CD4-positive, alpha-beta memory T cell (primary cell): ENCODE measurements around the gene ZNF646. TPM values are rescaled to one million over a fixed set of nuclear protein-coding genes. Genes with fewer than 3 reads are reported as not detected.

ENCODE experiments used
- CTCF ChIA-PET: fragments of 350-600 bp; sonication (Branson Sonifier 250); formaldehyde crosslinking; loops from one replicate; lab custom pipeline; 2021; ENCODE audit warnings: inconsistent platforms; ENCODE audit not compliant: partially characterized antibody; lab: Charles Lee
- POLR2A ChIA-PET: fragments of 350-600 bp; sonication (Branson Sonifier 250); formaldehyde crosslinking; loops from one replicate; lab custom pipeline; 2021; ENCODE audit not compliant: partially characterized antibody; lab: Charles Lee
- DNase-seq, 5 donors: peaks; one replicate each; pipeline versions ENCODE4 v3.0.0 to v3.0.0-alpha.2; 2020 to 2022; ENCODE audit warnings: mixed read lengths in 1 of 5
- H3K27ac ChIP-seq: one replicate; pipeline ENCODE4 v1.7.0; 2013; ENCODE audit warnings: low read depth, low read length
- H3K27me3 ChIP-seq: 2 replicates; pipeline ENCODE4 v1.7.0; 2013; ENCODE audit warnings: mild to moderate bottlenecking, low read length, moderate library complexity; ENCODE audit not compliant: insufficient read depth
- H3K36me3 ChIP-seq: 2 replicates; pipeline ENCODE4 v1.7.0; 2013; ENCODE audit warnings: mild to moderate bottlenecking, low read length, moderate library complexity; ENCODE audit not compliant: insufficient read depth
- H3K4me1 ChIP-seq: 2 replicates; pipeline ENCODE4 v1.7.0; 2013; ENCODE audit warnings: mild to moderate bottlenecking, low read length, moderate library complexity; ENCODE audit not compliant: insufficient read depth
- H3K4me3 ChIP-seq, 2 donors: one replicate each; pipeline ENCODE4 v1.7.0; 2013; ENCODE audit warnings: low read length in 2 of 2, mild to moderate bottlenecking in 1 of 2
- H3K9me3 ChIP-seq, 2 donors: one replicate each; pipeline ENCODE4 v1.7.0; 2013; ENCODE audit warnings: low read length in 2 of 2, control low read depth in 1 of 2; ENCODE audit not compliant: control insufficient read depth in 1 of 2
- H3K27ac Mint-ChIP-seq, 7 donors: one replicate each; pipeline ENCODE4 v1.8.0; 2020 to 2021; ENCODE audit warnings: mixed read lengths in 7 of 7, mild to moderate bottlenecking in 6 of 7, inconsistent platforms in 3 of 7, moderate library complexity in 3 of 7
- H3K27me3 Mint-ChIP-seq, 2 donors: one replicate each; pipeline ENCODE4 v1.8.0; 2020 to 2021; ENCODE audit warnings: mixed read lengths in 2 of 2
- H3K36me3 Mint-ChIP-seq, 2 donors: one replicate each; pipeline ENCODE4 v1.8.0; 2020 to 2021; ENCODE audit warnings: mixed read lengths in 2 of 2, inconsistent platforms in 1 of 2, mild to moderate bottlenecking in 1 of 2
- H3K4me1 Mint-ChIP-seq, 4 donors: one replicate each; pipeline ENCODE4 v1.8.0; 2020 to 2021; ENCODE audit warnings: mixed read lengths in 4 of 4, mild to moderate bottlenecking in 1 of 4
- H3K4me3 Mint-ChIP-seq, 8 donors: one replicate each; pipeline ENCODE4 v1.8.0; 2020 to 2021; ENCODE audit warnings: mixed read lengths in 8 of 8, mild to moderate bottlenecking in 7 of 8, moderate library complexity in 6 of 8, inconsistent platforms in 3 of 8
- H3K9me3 Mint-ChIP-seq, 8 donors: one replicate each; pipeline ENCODE4 v1.8.0; 2020 to 2021; ENCODE audit warnings: mixed read lengths in 8 of 8, mild to moderate bottlenecking in 5 of 8, inconsistent platforms in 3 of 8, moderate library complexity in 1 of 8
- intact Hi-C: fragments of 100-400 bp; cut with micrococcal nuclease; formaldehyde crosslinking; loops from one replicate; pipeline ENCODE4 v1.15.1; 2023
- polyA plus RNA-seq, 2 donors: library from polyadenylated mRNA; unstranded; fragments of 300-500 nt; fragmentation: Illumina TruSeq; gene quantifications; one replicate each; pipeline ENCODE4 v1.2.3, GENCODE V29; 2021
- total RNA-seq, 2 experiments: library from RNA; stranded (reverse); gene quantifications; one replicate each; pipeline ENCODE4 v1.2.3, GENCODE V29; 2021

ZNF646 gene
- total and polyA plus RNA-seq, 4 experiments from 2014 or later = 0.77 to 47.0 (median 27.9) TPM

- no peaks in the 10 kb centered on the region for H3K9me3 ChIP-seq
- H3K27ac Mint-ChIP-seq = peak overlapping the region in 3 of 7 donors; percentile 17 to 57 (median 46)
- no peaks in the 10 kb centered on the region for H3K27me3 Mint-ChIP-seq
- POLR2A ChIA-PET = interaction anchor here (1.1 to 1.8 kb wide), 4 partner anchors 10 to 14 kb away, joined by 3 to 8 read pairs (median 3); partner anchors contain the start of gene KAT8
- no peaks in the 10 kb centered on the region for H3K9me3 Mint-ChIP-seq
- CTCF ChIA-PET = interaction anchor here (0.5 to 1.5 kb wide), 3 partner anchors 14 to 100 kb away, joined by 3 to 5 read pairs (median 4); partner anchors contain the start of gene BCKDK
- no peaks in the 10 kb centered on the region for H3K4me1 ChIP-seq
- H3K36me3 Mint-ChIP-seq = peaks cover 25 to 50% of the 10 kb centered on the region in 2 donors
- H3K36me3 ChIP-seq = peaks cover 31% of the 10 kb centered on the region
- H3K4me3 ChIP-seq = no peak overlapping the region
- H3K27me3 ChIP-seq = no peaks in the 10 kb centered on the region
- H3K4me1 Mint-ChIP-seq = peaks cover 0 to 5% (median 0%) of the 10 kb centered on the region in 4 donors
- intact Hi-C loops = no loop called here
- no peak for DNase-seq
- no peak overlapping the region for H3K4me3 Mint-ChIP-seq
- no peak overlapping the region for H3K27ac ChIP-seq
Observed at GRCh38 chr16:31128711-31129567, 54.7 kb downstream of the ZNF646 start.

DNA sequence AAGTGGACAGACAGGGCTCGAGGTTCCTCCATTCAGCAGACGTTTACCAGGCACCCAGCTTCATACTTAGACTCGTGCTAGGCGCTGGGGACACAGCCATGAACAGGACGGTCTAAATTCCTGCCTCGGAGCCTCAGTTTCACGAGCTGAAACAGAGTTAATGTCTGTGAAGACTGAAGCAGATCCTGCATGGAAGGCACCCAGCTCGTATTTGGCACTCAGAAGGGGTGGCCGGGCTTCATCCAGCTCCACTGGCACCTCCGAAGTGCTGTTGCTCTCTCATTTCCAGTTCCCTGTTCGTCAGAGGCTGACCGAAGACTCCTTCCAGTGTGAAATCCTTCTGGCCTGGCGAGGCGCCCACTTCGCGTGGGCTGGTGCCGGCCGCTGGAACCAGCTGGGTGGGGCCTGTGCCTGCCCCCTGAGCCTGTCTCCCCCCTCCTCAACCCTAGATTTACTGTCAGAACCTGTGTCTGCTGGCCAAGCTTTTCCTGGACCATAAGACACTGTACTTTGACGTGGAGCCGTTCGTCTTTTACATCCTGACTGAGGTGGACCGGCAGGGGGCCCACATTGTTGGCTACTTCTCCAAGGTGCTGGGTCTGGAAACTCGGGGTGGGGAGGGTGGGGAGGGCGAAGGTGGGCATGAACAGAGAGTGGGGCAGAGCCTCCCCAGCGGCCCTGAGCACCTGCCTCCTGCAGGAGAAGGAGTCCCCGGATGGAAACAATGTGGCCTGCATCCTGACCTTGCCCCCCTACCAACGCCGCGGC lies 55.5 kb downstream of the ZNF646 start:
- H3K27ac Mint-ChIP-seq = no peak overlapping the region
- DNase-seq = no peak
- H3K4me1 Mint-ChIP-seq = peaks cover 0 to 5% (median 0%) of the 10 kb centered on the region in 4 donors
- H3K27ac ChIP-seq = no peak overlapping the region
- no peaks in the 10 kb centered on the region for H3K27me3 Mint-ChIP-seq
- ChIA-PET CTCF (interaction anchor here (0.9 to 1.5 kb wide), 2 partner anchors 13 to 22 kb away, joined by 3 to 4 read pairs; partner anchors contain the start of gene BCKDK), POLR2A (interaction anchor here (0.6 to 1.8 kb wide), 4 partner anchors 11 to 202 kb away, joined by 3 to 8 read pairs (median 3); partner anchors contain the start of gene KAT8)
- peaks cover 25 to 49% of the 10 kb centered on the region in 2 donors for H3K36me3 Mint-ChIP-seq
- no peaks in the 10 kb centered on the region for H3K9me3 Mint-ChIP-seq
- no peaks in the 10 kb centered on the region for H3K27me3 ChIP-seq
- intact Hi-C loops = no loop called here
- no peaks in the 10 kb centered on the region for H3K9me3 ChIP-seq
- peaks cover 31% of the 10 kb centered on the region for H3K36me3 ChIP-seq
- no peak overlapping the region for H3K4me3 Mint-ChIP-seq
- no peak overlapping the region for H3K4me3 ChIP-seq
- H3K4me1 ChIP-seq = no peaks in the 10 kb centered on the region

GRCh38 chr16:31130336-31130891 lies 56.2 kb downstream of the ZNF646 start:
- Mint-ChIP-seq H3K36me3 (peaks cover 25 to 49% of the 10 kb centered on the region in 2 donors), H3K4me3 (no peak overlapping the region), H3K27me3 (no peaks in the 10 kb centered on the region), H3K9me3 (no peaks in the 10 kb centered on the region), H3K4me1 (peaks cover 0 to 5% (median 0%) of the 10 kb centered on the region in 4 donors), H3K27ac (no peak overlapping the region)
- no peak overlapping the region for H3K27ac ChIP-seq
- CTCF ChIA-PET = interaction anchor here (0.9 to 1.5 kb wide), 2 partner anchors 12 to 22 kb away, joined by 3 read pairs; partner anchors contain the start of gene BCKDK
- H3K36me3 ChIP-seq = peaks cover 31% of the 10 kb centered on the region
- H3K4me3 ChIP-seq = no peak overlapping the region
- POLR2A ChIA-PET = interaction anchor here (0.6 to 1.8 kb wide), 3 partner anchors 9 to 13 kb away, joined by 3 to 8 read pairs (median 3); partner anchors contain the start of gene KAT8
- intact Hi-C loops = no loop called here
- H3K27me3 ChIP-seq = no peaks in the 10 kb centered on the region
- DNase-seq = no peak
- H3K9me3 ChIP-seq = no peaks in the 10 kb centered on the region
- no peaks in the 10 kb centered on the region for H3K4me1 ChIP-seq

DNA sequence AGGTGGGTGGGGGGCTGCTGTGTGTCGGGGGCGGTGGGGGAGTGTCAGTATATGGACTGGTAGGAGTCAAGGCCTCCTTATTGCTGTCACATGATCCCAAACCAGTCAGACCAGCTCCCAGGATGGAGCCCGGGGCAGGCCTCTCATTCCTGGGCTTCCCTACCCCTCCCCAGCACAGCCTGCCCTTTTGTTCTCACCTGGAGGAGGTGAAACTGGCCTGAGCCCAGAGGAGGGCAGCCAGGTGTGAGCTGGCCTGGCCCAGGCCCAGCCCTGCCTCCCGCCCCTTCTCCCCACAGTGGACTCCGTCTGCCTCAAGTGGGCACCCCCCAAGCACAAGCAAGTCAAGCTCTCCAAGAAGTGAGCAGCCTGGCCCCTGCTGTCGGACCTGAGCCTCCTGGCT lies 56.7 kb downstream of the ZNF646 start:
- Histone ChIP-seq H3K27ac (no peak overlapping the region), H3K36me3 (peaks cover 31% of the 10 kb centered on the region), H3K9me3 (no peaks in the 10 kb centered on the region), H3K4me3 (no peak overlapping the region), H3K4me1 (no peaks in the 10 kb centered on the region), H3K27me3 (no peaks in the 10 kb centered on the region)
- Mint-ChIP-seq H3K27ac (no peak overlapping the region), H3K36me3 (peaks cover 22 to 45% of the 10 kb centered on the region in 2 donors), H3K4me1 (peaks cover 0 to 5% (median 1%) of the 10 kb centered on the region in 4 donors), H3K4me3 (no peak overlapping the region), H3K9me3 (no peaks in the 10 kb centered on the region), H3K27me3 (no peaks in the 10 kb centered on the region)
- intact Hi-C loops = no loop called here
- ChIA-PET POLR2A (interaction anchor here (0.6 to 1.1 kb wide), 3 partner anchors 9 to 13 kb away, joined by 3 to 7 read pairs (median 3); partner anchors contain the start of gene KAT8), CTCF (interaction anchor here (1.5 kb wide), 1 partner anchor 11 kb away, joined by 3 read pairs; no protein-coding TSS in a partner anchor)
- no peak for DNase-seq

DNA sequence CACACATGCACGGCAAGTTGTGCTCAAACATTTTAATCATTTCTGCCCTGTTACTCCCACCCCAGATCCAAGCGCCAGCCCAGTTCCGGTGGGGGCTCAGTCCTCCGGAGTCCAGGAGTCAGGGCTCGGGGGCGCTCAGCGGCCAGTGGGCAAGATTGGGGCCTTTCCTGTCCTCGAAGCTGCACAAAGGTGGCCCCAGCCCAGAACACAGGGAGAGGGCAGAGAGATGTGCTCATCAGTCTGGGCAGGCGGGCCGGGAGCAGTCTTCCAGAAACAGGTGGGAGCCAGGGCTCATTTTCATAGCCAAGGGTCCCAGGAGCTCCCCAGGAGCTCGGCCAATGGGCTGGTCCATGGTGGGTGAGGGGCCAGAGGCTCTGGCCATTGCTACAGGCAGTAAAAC lies 57.2 kb downstream of the ZNF646 start:
- Histone ChIP-seq H3K27ac (no peak overlapping the region), H3K9me3 (no peaks in the 10 kb centered on the region), H3K4me1 (no peaks in the 10 kb centered on the region), H3K4me3 (no peak overlapping the region), H3K36me3 (peaks cover 31% of the 10 kb centered on the region), H3K27me3 (no peaks in the 10 kb centered on the region)
- intact Hi-C loops = no loop called here
- no peak for DNase-seq
- POLR2A ChIA-PET = interaction anchor here (1.1 kb wide), 2 partner anchors 11 to 14 kb away, joined by 3 to 7 read pairs; partner anchors contain the start of gene KAT8
- Mint-ChIP-seq H3K9me3 (no peaks in the 10 kb centered on the region), H3K27ac (no peak overlapping the region), H3K27me3 (no peaks in the 10 kb centered on the region), H3K4me1 (peaks cover 0 to 3% (median under 1%) of the 10 kb centered on the region in 4 donors), H3K4me3 (no peak overlapping the region), H3K36me3 (peaks cover 17 to 40% of the 10 kb centered on the region in 2 donors)
- CTCF ChIA-PET = interaction anchor here (1.5 kb wide), 1 partner anchor 11 kb away, joined by 3 read pairs; no protein-coding TSS in a partner anchor

DNA sequence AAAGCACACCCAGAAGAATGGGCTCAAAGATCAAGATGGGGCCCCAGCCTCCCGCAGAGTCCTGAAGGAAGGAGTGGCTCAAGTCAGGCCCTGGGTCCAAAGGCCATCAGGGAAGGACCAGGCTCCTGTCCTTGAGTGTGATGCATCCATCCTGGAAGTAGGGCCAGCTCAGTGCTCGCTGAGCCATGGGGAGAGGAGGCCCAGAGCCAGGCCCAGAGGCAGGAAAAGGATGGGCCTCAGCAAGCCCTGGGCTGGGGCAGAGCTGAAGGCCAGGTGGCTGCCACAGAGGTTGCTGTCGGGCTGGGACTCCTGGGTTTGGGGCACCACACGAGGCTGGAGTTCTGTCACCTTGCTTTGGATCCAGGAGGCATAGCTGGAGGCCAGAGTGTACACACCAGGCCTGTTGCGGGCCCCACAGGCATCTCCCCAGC lies 57.6 kb downstream of the ZNF646 start:
- Histone ChIP-seq H3K27me3 (no peaks in the 10 kb centered on the region), H3K9me3 (no peaks in the 10 kb centered on the region), H3K27ac (no peak overlapping the region), H3K4me3 (no peak overlapping the region), H3K4me1 (no peaks in the 10 kb centered on the region), H3K36me3 (peaks cover 30% of the 10 kb centered on the region)
- Mint-ChIP-seq H3K36me3 (peaks cover 16 to 39% of the 10 kb centered on the region in 2 donors), H3K4me3 (no peak overlapping the region), H3K4me1 (peaks cover 0 to 3% (median 0%) of the 10 kb centered on the region in 4 donors), H3K27me3 (no peaks in the 10 kb centered on the region), H3K27ac (no peak overlapping the region), H3K9me3 (no peaks in the 10 kb centered on the region)
- POLR2A ChIA-PET = interaction anchor here (1.1 kb wide), 2 partner anchors 11 to 14 kb away, joined by 3 to 7 read pairs; partner anchors contain the start of gene KAT8
- CTCF ChIA-PET = interaction anchor here (1.5 kb wide), 1 partner anchor 10 kb away, joined by 3 read pairs; no protein-coding TSS in a partner anchor
- DNase-seq = no peak
- intact Hi-C loops = no loop called here
